A673 (cell line): Measurements from ENCODE around the gene KIRREL3. TPM values are rescaled to one million over a fixed set of nuclear protein-coding genes. Genes with fewer than 3 reads are reported as not detected.

Experiments used
- BruUV-seq: library from RNA; stranded (reverse); fragments of 400-500 nt; replicated peaks from 2 replicates; lab custom pipeline; 2021; lab: Mats Ljungman, UMichigan
- CTCF ChIA-PET: fragments of 300-600 bp; sonication (Branson Sonifier 250); formaldehyde crosslinking; loops from one replicate; lab custom pipeline; 2022; ENCODE audit warnings: antibody characterized with exemption; lab: Charles Lee
- POLR2A ChIA-PET: fragments of 300-600 bp; sonication (Branson Sonifier 250); formaldehyde crosslinking; loops from one replicate; lab custom pipeline; 2022; ENCODE audit warnings: antibody characterized with exemption; ENCODE audit not compliant: low non-redundant PET; lab: Charles Lee
- DNase-seq: peaks from one replicate; pipeline ENCODE4 v3.0.0-alpha.2; 2015; ENCODE audit warnings: low spot score
- H3K27ac ChIP-seq: fragments of 200-600 bp; sonication (generic); 2 replicates; pipeline ENCODE4 v1.5.1; 2016; ENCODE audit warnings: mixed run types, low read depth, mild to moderate bottlenecking, mixed read lengths, antibody characterized with exemption, low read length; ENCODE audit not compliant: poor library complexity, severe bottlenecking
- H3K27me3 ChIP-seq: fragments of 200-600 bp; sonication (generic); replicated peaks from 2 replicates; pipeline ENCODE4 v1.6.1; 2017; ENCODE audit warnings: mixed run types, low read depth, mild to moderate bottlenecking, mixed read lengths, antibody characterized with exemption, low read length; ENCODE audit not compliant: insufficient read depth, poor library complexity
- H3K36me3 ChIP-seq: fragments of 200-600 bp; sonication (generic); 2 replicates; pipeline ENCODE4 v1.6.1; 2016; ENCODE audit warnings: mixed run types, mild to moderate bottlenecking, mixed read lengths, antibody characterized with exemption, low read length; ENCODE audit not compliant: insufficient read depth, poor library complexity, severe bottlenecking
- H3K4me1 ChIP-seq: fragments of 200-600 bp; sonication (generic); 2 replicates; pipeline ENCODE4 v1.6.1; 2017; ENCODE audit warnings: mixed run types, mild to moderate bottlenecking, mixed read lengths, antibody characterized with exemption, low read length; ENCODE audit not compliant: insufficient read depth, poor library complexity, severe bottlenecking
- H3K4me3 ChIP-seq: fragments of 200-600 bp; sonication (generic); 2 replicates; pipeline ENCODE4 v1.5.1; 2016; ENCODE audit warnings: low read depth, mixed run types, mild to moderate bottlenecking, mixed read lengths, low read length; ENCODE audit not compliant: poor library complexity, severe bottlenecking
- H3K9me3 ChIP-seq: fragments of 200-600 bp; sonication (generic); 2 replicates; pipeline ENCODE4 v1.6.1; 2016; ENCODE audit warnings: mixed run types, low read depth, mild to moderate bottlenecking, mixed read lengths, antibody characterized with exemption, low read length; ENCODE audit not compliant: poor library complexity, severe bottlenecking
- EZH2 ChIP-seq: fragments of 200-600 bp; sonication (generic); IDR thresholded peaks from 2 replicates; pipeline ENCODE4 v1.6.1; 2017; ENCODE audit warnings: borderline replicate concordance, low read depth, mild to moderate bottlenecking, mixed read lengths, antibody characterized with exemption, low read length; ENCODE audit not compliant: poor library complexity, severe bottlenecking
- intact Hi-C: fragments of 100-400 bp; cut with micrococcal nuclease; formaldehyde crosslinking; loops from one replicate; pipeline ENCODE4 v1.10.0; 2022; ENCODE audit not compliant: unreplicated experiment
- total RNA-seq: library from RNA; stranded (reverse); gene quantifications from 2 replicates; pipeline ENCODE4 v1.2.3, GENCODE V29; 2021
- TF ChIP-seq, protein P1 (sequence below): fragments of 300-800, 200-600 bp; sonication (generic); conservative IDR thresholded peaks from 2 replicates; pipeline ENCODE4 v1.5.1; 2017; ENCODE audit warnings: low read depth, mild to moderate bottlenecking, antibody characterized with exemption, low read length, moderate library complexity, mixed read lengths

KIRREL3 gene
- total RNA-seq, 1 experiment from 2014 or later = not detected

DNA sequence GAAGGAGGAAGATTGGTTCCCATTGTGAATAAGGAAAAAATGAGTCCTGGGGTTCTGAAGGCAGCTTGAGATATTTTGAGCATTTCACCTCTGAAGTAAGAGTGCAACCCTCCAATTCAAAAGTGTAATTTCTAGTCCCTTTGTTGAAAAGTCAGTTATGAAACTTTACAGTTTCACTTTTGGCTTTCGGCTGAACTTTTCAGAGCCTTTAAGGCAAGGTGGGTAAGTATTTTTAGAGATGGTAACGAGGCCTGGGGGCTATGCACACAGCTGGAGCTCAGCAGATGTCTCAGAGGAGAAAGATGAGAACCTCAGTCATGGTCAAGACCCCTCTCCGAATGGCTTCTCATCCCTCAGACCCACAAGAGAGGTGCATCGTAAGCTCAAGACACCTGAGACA lies 267.6 kb downstream of the KIRREL3 start:
- H3K4me3 ChIP-seq = no peak overlapping the region
- no peak for DNase-seq
- H3K36me3 ChIP-seq = no peaks in the 10 kb centered on the region
- TF ChIP-seq EZH2 = no peak
- TF ChIP-seq, protein P1, sequence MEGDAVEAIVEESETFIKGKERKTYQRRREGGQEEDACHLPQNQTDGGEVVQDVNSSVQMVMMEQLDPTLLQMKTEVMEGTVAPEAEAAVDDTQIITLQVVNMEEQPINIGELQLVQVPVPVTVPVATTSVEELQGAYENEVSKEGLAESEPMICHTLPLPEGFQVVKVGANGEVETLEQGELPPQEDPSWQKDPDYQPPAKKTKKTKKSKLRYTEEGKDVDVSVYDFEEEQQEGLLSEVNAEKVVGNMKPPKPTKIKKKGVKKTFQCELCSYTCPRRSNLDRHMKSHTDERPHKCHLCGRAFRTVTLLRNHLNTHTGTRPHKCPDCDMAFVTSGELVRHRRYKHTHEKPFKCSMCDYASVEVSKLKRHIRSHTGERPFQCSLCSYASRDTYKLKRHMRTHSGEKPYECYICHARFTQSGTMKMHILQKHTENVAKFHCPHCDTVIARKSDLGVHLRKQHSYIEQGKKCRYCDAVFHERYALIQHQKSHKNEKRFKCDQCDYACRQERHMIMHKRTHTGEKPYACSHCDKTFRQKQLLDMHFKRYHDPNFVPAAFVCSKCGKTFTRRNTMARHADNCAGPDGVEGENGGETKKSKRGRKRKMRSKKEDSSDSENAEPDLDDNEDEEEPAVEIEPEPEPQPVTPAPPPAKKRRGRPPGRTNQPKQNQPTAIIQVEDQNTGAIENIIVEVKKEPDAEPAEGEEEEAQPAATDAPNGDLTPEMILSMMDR = no peak
- H3K4me1 ChIP-seq = no peaks in the 10 kb centered on the region
- no peak overlapping the region for H3K27ac ChIP-seq
- BruUV-seq = no TSS peak
- POLR2A ChIA-PET = no interaction called here
- CTCF ChIA-PET = no interaction called here
- intact Hi-C loops = no loop called here
- no peaks in the 10 kb centered on the region for H3K9me3 ChIP-seq
- peaks cover 10% of the 10 kb centered on the region for H3K27me3 ChIP-seq

DNA sequence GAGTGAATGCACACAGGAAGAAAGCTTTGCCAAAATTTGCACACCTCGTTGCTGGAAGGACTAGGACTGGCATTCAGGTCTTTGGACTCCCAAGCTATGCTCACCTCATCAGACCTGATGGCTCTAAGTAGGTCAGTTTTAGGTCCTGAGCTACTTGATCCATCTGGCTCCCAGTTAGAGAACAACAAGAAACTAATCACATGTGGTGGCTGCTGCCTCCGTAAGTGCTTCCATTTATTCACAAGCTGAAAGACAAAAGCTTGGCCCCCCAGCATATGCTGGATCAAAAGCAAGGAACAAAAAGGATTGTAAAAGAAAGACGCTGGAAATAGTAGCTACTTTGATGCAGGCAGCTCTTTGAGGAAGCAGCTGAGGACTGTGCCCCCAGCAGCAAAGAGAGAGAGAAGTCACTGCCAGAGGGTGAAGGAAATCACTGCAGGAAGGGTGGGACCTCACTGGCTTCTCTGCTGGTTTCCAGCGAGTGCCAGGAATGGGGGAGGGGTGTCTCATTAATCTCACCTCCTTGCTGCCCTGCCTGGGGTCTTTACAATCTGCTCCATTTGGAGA lies 268.9 kb downstream of the KIRREL3 start:
- ChIA-PET CTCF (no interaction called here), POLR2A (no interaction called here)
- Histone ChIP-seq H3K4me3 (no peak overlapping the region), H3K9me3 (no peaks in the 10 kb centered on the region), H3K27me3 (peaks cover 8% of the 10 kb centered on the region), H3K4me1 (no peaks in the 10 kb centered on the region), H3K27ac (no peak overlapping the region), H3K36me3 (no peaks in the 10 kb centered on the region)
- intact Hi-C loops = no loop called here
- TF ChIP-seq, protein P1 = no peak
- no peak for DNase-seq
- no TSS peak for BruUV-seq

DNA sequence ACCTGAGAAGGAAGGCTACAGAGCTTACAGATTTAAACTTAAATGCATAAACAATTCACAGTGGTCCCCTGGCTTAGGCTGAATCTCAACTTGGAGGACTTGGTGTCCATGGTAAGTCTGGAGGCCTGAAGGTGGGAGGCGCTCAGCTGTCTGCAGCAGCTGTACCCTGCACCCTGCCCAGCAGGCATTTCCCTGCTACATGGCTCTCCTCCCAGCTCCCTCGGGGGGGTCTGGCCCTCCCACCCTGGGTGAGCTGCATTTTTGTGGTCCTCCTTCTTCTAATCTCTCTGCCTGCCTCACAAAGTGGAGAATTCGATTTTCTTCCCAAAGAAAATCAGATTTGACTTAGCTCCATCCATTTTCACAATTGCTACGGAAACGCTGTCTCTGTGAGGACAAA lies 273.2 kb downstream of the KIRREL3 start:
- intact Hi-C loops = no loop called here
- no peak overlapping the region for H3K27ac ChIP-seq
- H3K9me3 ChIP-seq = no peaks in the 10 kb centered on the region
- H3K36me3 ChIP-seq = no peaks in the 10 kb centered on the region
- H3K4me1 ChIP-seq = no peaks in the 10 kb centered on the region
- POLR2A ChIA-PET = no interaction called here
- TF ChIP-seq, protein P1 = no peak
- TF ChIP-seq EZH2 = no peak
- no TSS peak for BruUV-seq
- no peak overlapping the region for H3K4me3 ChIP-seq
- CTCF ChIA-PET = no interaction called here
- DNase-seq = no peak
- H3K27me3 ChIP-seq = peaks cover 8% of the 10 kb centered on the region
